Measurements from ENCODE around the gene SLC17A9. TPM values are rescaled to one million over a fixed set of nuclear protein-coding genes. Genes with fewer than 3 reads are reported as not detected.

Gene SLC17A9
- total RNA-seq, 1 donor from 2014 or later: 12.4 TPM

DNA sequence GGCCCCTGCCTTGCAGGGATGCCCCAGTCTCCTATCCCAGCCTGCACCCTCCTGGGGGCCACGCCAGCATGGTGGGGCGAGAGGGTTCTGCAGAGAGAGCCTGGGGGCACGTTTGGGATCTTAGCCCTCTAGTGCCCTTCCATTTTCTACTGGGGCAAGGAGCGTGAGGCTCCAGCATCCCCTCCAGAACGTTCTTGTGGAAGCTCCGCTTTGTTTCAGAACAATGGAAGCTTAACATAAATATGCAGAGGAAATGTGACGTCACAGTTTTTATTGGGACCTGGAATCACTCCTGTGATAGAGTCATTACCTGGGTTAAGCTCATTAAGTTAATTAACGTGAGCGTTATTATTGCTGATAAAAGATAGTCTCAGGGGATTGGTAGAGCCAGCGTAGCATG, 34.6 kb downstream of the SLC17A9 start:
- Histone ChIP-seq H3K9ac (ENCODE audit: low read length) (no peak overlapping the region), H3K36me3 (ENCODE audit: insufficient read depth, low read length) (no peaks in the 10 kb centered on the region), H3K79me2 (ENCODE audit: insufficient read depth, low read length) (no peaks in the 10 kb centered on the region), H3K4me2 (ENCODE audit: low read length) (no peak overlapping the region), H3K4me1 (ENCODE audit: insufficient read depth, low read length) (no peaks in the 10 kb centered on the region), H3K27ac (ENCODE audit: low read depth, low read length) (no peak overlapping the region), H2AFZ (ENCODE audit: low read depth, low read length) (no peak overlapping the region), H4K20me1 (ENCODE audit: insufficient read depth, low read length) (no peaks in the 10 kb centered on the region), H3K27me3 (ENCODE audit: insufficient read depth, low read length) (peaks cover 13% of the 10 kb centered on the region), H3K4me3 (ENCODE audit: insufficient read depth, low read depth, low read length) (no peak overlapping the region), H3K9me3 (ENCODE audit: insufficient read depth, low read depth, low read length) (no peaks in the 10 kb centered on the region)
- Mint-ChIP-seq H3K27ac (ENCODE audit: unreplicated experiment) (no peak overlapping the region), H3K36me3 (ENCODE audit: low read depth, unreplicated experiment) (no peaks in the 10 kb centered on the region), H3K4me3 (ENCODE audit: unreplicated experiment) (no peak overlapping the region), H3K27me3 (ENCODE audit: low read depth, unreplicated experiment) (peaks cover 61% of the 10 kb centered on the region), H3K4me1 (ENCODE audit: low read depth, unreplicated experiment) (no peaks in the 10 kb centered on the region), H3K9me3 (ENCODE audit: unreplicated experiment) (no peaks in the 10 kb centered on the region)
- DNase-seq (ENCODE audit: low read depth): no peak
- TF ChIP-seq, protein P1, sequence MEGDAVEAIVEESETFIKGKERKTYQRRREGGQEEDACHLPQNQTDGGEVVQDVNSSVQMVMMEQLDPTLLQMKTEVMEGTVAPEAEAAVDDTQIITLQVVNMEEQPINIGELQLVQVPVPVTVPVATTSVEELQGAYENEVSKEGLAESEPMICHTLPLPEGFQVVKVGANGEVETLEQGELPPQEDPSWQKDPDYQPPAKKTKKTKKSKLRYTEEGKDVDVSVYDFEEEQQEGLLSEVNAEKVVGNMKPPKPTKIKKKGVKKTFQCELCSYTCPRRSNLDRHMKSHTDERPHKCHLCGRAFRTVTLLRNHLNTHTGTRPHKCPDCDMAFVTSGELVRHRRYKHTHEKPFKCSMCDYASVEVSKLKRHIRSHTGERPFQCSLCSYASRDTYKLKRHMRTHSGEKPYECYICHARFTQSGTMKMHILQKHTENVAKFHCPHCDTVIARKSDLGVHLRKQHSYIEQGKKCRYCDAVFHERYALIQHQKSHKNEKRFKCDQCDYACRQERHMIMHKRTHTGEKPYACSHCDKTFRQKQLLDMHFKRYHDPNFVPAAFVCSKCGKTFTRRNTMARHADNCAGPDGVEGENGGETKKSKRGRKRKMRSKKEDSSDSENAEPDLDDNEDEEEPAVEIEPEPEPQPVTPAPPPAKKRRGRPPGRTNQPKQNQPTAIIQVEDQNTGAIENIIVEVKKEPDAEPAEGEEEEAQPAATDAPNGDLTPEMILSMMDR (IDR thresholded peaks at IDR 0.05; ENCODE audit: insufficient read depth, low read depth, low read length): no peak
- TF ChIP-seq EZH2 (IDR thresholded peaks at IDR 0.05; ENCODE audit: insufficient read depth, low read length): no peak
- no peak for FAIRE-seq

DNA sequence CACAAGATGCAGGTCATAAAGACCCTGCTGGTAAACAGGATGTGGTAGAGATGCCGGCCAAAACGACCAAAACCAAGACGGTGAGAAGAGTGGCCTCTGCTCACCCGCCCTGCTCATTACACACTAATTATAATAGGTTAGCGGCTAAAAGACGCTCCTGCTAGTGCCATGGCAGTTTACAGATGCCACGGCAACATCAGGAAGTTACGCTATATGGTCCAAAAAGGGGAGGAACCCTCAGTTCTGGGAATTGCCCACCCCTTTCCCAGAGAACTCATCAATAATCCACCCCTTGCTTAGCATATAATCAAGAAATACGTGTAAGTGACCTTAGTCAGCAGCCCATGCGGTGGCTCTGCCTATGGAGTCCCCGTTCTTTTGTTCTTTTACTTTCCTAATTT, 36.7 kb downstream of the SLC17A9 start:
- no peak overlapping the region for H3K4me3 Mint-ChIP-seq (ENCODE audit: unreplicated experiment)
- H3K36me3 Mint-ChIP-seq (ENCODE audit: low read depth, unreplicated experiment): no peaks in the 10 kb centered on the region
- H3K9me3 ChIP-seq (ENCODE audit: insufficient read depth, low read depth, low read length): no peaks in the 10 kb centered on the region
- no peaks in the 10 kb centered on the region for H3K9me3 Mint-ChIP-seq (ENCODE audit: unreplicated experiment)
- H3K4me3 ChIP-seq (ENCODE audit: insufficient read depth, low read depth, low read length): no peak overlapping the region
- no peak for TF ChIP-seq EZH2 (IDR thresholded peaks at IDR 0.05; ENCODE audit: insufficient read depth, low read length)
- TF ChIP-seq, protein P1 (IDR thresholded peaks at IDR 0.05; ENCODE audit: insufficient read depth, low read depth, low read length): no peak
- DNase-seq (ENCODE audit: low read depth): no peak
- H3K79me2 ChIP-seq (ENCODE audit: insufficient read depth, low read length): no peaks in the 10 kb centered on the region
- H4K20me1 ChIP-seq (ENCODE audit: insufficient read depth, low read length): no peaks in the 10 kb centered on the region
- H3K9ac ChIP-seq (ENCODE audit: low read length): no peak overlapping the region
- no peak overlapping the region for H3K4me2 ChIP-seq (ENCODE audit: low read length)
- no peak overlapping the region for H3K27ac ChIP-seq (ENCODE audit: low read depth, low read length)
- no peak for FAIRE-seq
- H3K27ac Mint-ChIP-seq (ENCODE audit: unreplicated experiment): no peak overlapping the region
- no peak overlapping the region for H2AFZ ChIP-seq (ENCODE audit: low read depth, low read length)
- no peaks in the 10 kb centered on the region for H3K4me1 ChIP-seq (ENCODE audit: insufficient read depth, low read length)
- peaks cover 58% of the 10 kb centered on the region for H3K27me3 Mint-ChIP-seq (ENCODE audit: low read depth, unreplicated experiment)
- no peaks in the 10 kb centered on the region for H3K36me3 ChIP-seq (ENCODE audit: insufficient read depth, low read length)
- peaks cover 15% of the 10 kb centered on the region for H3K27me3 ChIP-seq (ENCODE audit: insufficient read depth, low read length)
- no peaks in the 10 kb centered on the region for H3K4me1 Mint-ChIP-seq (ENCODE audit: low read depth, unreplicated experiment)

DNA sequence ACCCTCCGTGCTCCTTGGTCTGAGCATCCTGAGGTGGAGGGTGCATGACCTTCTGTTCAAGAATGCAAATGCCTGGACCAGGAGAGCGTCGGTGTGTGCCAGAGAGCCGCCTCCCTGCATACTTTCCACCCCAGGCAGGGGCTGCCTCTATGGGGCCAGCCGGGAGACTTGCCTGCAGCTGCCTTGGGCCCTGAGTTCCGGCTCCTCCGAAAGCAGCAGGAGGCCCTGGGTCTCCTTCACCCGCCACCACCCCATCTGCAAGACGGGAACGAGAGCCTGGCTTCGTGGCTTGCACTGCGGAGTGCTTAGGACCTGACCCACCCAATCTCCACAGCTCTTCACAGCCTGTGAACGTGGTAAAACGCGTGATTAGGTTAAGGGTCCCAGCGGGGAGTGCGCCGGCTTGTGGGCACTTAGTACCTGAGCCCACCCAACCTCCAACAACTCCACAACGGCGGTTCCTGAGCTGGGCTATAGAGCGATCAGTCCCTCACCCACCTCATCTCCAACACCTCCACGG, 37.9 kb downstream of the SLC17A9 start:
- Histone ChIP-seq H3K4me1 (ENCODE audit: insufficient read depth, low read length) (no peaks in the 10 kb centered on the region), H3K9ac (ENCODE audit: low read length) (no peak overlapping the region), H3K27me3 (ENCODE audit: insufficient read depth, low read length) (peaks cover 16% of the 10 kb centered on the region), H3K36me3 (ENCODE audit: insufficient read depth, low read length) (no peaks in the 10 kb centered on the region), H3K4me3 (ENCODE audit: insufficient read depth, low read depth, low read length) (no peak overlapping the region), H2AFZ (ENCODE audit: low read depth, low read length) (no peak overlapping the region), H4K20me1 (ENCODE audit: insufficient read depth, low read length) (no peaks in the 10 kb centered on the region), H3K4me2 (ENCODE audit: low read length) (no peak overlapping the region), H3K79me2 (ENCODE audit: insufficient read depth, low read length) (no peaks in the 10 kb centered on the region), H3K27ac (ENCODE audit: low read depth, low read length) (no peak overlapping the region), H3K9me3 (ENCODE audit: insufficient read depth, low read depth, low read length) (no peaks in the 10 kb centered on the region)
- no peak for DNase-seq (ENCODE audit: low read depth)
- no peak overlapping the region for H3K4me3 Mint-ChIP-seq (ENCODE audit: unreplicated experiment)
- no peak for FAIRE-seq
- peaks cover 58% of the 10 kb centered on the region for H3K27me3 Mint-ChIP-seq (ENCODE audit: low read depth, unreplicated experiment)
- TF ChIP-seq, protein P1 (IDR thresholded peaks at IDR 0.05; ENCODE audit: insufficient read depth, low read depth, low read length): no peak
- no peak for TF ChIP-seq EZH2 (IDR thresholded peaks at IDR 0.05; ENCODE audit: insufficient read depth, low read length)
- H3K36me3 Mint-ChIP-seq (ENCODE audit: low read depth, unreplicated experiment): no peaks in the 10 kb centered on the region
- no peaks in the 10 kb centered on the region for H3K4me1 Mint-ChIP-seq (ENCODE audit: low read depth, unreplicated experiment)
- no peaks in the 10 kb centered on the region for H3K9me3 Mint-ChIP-seq (ENCODE audit: unreplicated experiment)
- H3K27ac Mint-ChIP-seq (ENCODE audit: unreplicated experiment): no peak overlapping the region
